SK-N-SH treated with all-trans-retinoic acid at 6 μM for 48 hours (cell line): ENCODE measurements around the gene KIRREL3.

Experiments
- ATAC-seq: fragments of 200-7000 bp; cut with Tn5 transposase; 3 replicates; pipeline ENCODE4 v1.9.1; 2020; ENCODE audit warnings: mild to moderate bottlenecking, moderate library complexity
- ARNTL ChIP-seq: fragments of 450-650 bp; formaldehyde crosslinking; IDR thresholded peaks from 2 replicates; pipeline ENCODE4 v1.5.0; 2020; ENCODE audit warnings: low read depth, mild to moderate bottlenecking, moderate library complexity, borderline replicate concordance
- BACH2 ChIP-seq: fragments of 250-450 bp; sonication (Bioruptor Pico); IDR thresholded peaks from 2 replicates; pipeline ENCODE4 v1.9.0; 2021; ENCODE audit warnings: mild to moderate bottlenecking, borderline replicate concordance
- ESRRG ChIP-seq: fragments of 250-450 bp; sonication (Bioruptor Pico); IDR thresholded peaks from 2 replicates; pipeline ENCODE4 v1.6.1; 2021; ENCODE audit warnings: mild to moderate bottlenecking
- GLIS3 ChIP-seq: fragments of 250-450 bp; sonication (Bioruptor Pico); IDR thresholded peaks from 2 replicates; pipeline ENCODE4 v1.5.0; 2020; ENCODE audit warnings: mild to moderate bottlenecking, moderate library complexity
- ISL1 ChIP-seq: fragments of 250-450 bp; sonication (Bioruptor Pico); IDR thresholded peaks from 2 replicates; pipeline ENCODE4 v2.1.2; 2022; ENCODE audit warnings: mild to moderate bottlenecking, moderate library complexity
- PATZ1 ChIP-seq: fragments of 250-450 bp; sonication (Bioruptor Pico); IDR thresholded peaks from 2 replicates; pipeline ENCODE4 v1.8.0; 2020; ENCODE audit warnings: mild to moderate bottlenecking, moderate library complexity, borderline replicate concordance
- POU6F1 ChIP-seq: fragments of 250-450 bp; sonication (Bioruptor Pico); IDR thresholded peaks from 2 replicates; pipeline ENCODE4 v1.8.0; 2021; ENCODE audit warnings: low read depth, mild to moderate bottlenecking, moderate library complexity, borderline replicate concordance
- PPARA ChIP-seq: fragments of 250-450 bp; sonication (Bioruptor Pico); IDR thresholded peaks from 2 replicates; pipeline ENCODE4 v1.5.0; 2020; ENCODE audit warnings: mild to moderate bottlenecking, borderline replicate concordance
- RARB ChIP-seq: fragments of 250-450 bp; sonication (Bioruptor Pico); IDR thresholded peaks from 2 replicates; pipeline ENCODE4 v1.8.0; 2021; ENCODE audit warnings: mild to moderate bottlenecking, moderate library complexity
- SNAI2 ChIP-seq: fragments of 250-450 bp; sonication (Bioruptor Pico); IDR thresholded peaks from 2 replicates; pipeline ENCODE4 v1.5.0; 2020; ENCODE audit warnings: mild to moderate bottlenecking, moderate library complexity
- TCF4 ChIP-seq: fragments of 250-450 bp; sonication (Bioruptor Pico); IDR thresholded peaks from 2 replicates; pipeline ENCODE4 v1.8.0; 2021; ENCODE audit warnings: mild to moderate bottlenecking, moderate library complexity, borderline replicate concordance
- TOX ChIP-seq: fragments of 250-450 bp; sonication (Bioruptor Pico); IDR thresholded peaks from 2 replicates; pipeline ENCODE4 v1.8.0; 2021; ENCODE audit warnings: mild to moderate bottlenecking, moderate library complexity, borderline replicate concordance
- TSHZ2 ChIP-seq: fragments of 250-450 bp; sonication (Bioruptor Pico); IDR thresholded peaks from 2 replicates; pipeline ENCODE4 v1.5.0; 2020; ENCODE audit warnings: mild to moderate bottlenecking, moderate library complexity
- ZC3H10 ChIP-seq: fragments of 250-450 bp; sonication (Bioruptor Pico); IDR thresholded peaks from 2 replicates; pipeline ENCODE4 v1.5.1; 2021; ENCODE audit warnings: mild to moderate bottlenecking, moderate library complexity
- ZFP3 ChIP-seq: fragments of 250-450 bp; sonication (Bioruptor Pico); IDR thresholded peaks from 2 replicates; pipeline ENCODE4 v1.5.0; 2020; ENCODE audit warnings: mild to moderate bottlenecking, moderate library complexity
- ZFP30 ChIP-seq: fragments of 450-650 bp; formaldehyde crosslinking; IDR thresholded peaks from 2 replicates; pipeline ENCODE4 v1.5.0; 2022; ENCODE audit warnings: mild to moderate bottlenecking, moderate library complexity
- ZNF565 ChIP-seq: fragments of 450-650 bp; formaldehyde crosslinking; conservative IDR thresholded peaks from 2 replicates; pipeline ENCODE4 v1.5.0; 2020; ENCODE audit warnings: low read depth, mild to moderate bottlenecking, moderate library complexity
- ZNF70 ChIP-seq: fragments of 450-650 bp; formaldehyde crosslinking; IDR thresholded peaks from 2 replicates; pipeline ENCODE4 v1.5.0; 2020; ENCODE audit warnings: mild to moderate bottlenecking, moderate library complexity
- TF ChIP-seq, protein P1 (sequence below): fragments of 250-450 bp; sonication (Bioruptor Pico); IDR thresholded peaks from 2 replicates; pipeline ENCODE4 v1.5.1; 2020; ENCODE audit warnings: low read depth, mild to moderate bottlenecking, moderate library complexity
- TF ChIP-seq, protein P2 (sequence below): fragments of 250-450 bp; sonication (Bioruptor Pico); IDR thresholded peaks from 2 replicates; pipeline ENCODE4 v1.5.1; 2021; ENCODE audit warnings: mild to moderate bottlenecking, moderate library complexity

Gene KIRREL3

GRCh38 chr11:126591966-126592489 is 408.5 kb downstream of the KIRREL3 start:
- ATAC-seq, result no peak
- no peak for TF ChIP-seq GLIS3
- TF ChIP-seq, protein P1, sequence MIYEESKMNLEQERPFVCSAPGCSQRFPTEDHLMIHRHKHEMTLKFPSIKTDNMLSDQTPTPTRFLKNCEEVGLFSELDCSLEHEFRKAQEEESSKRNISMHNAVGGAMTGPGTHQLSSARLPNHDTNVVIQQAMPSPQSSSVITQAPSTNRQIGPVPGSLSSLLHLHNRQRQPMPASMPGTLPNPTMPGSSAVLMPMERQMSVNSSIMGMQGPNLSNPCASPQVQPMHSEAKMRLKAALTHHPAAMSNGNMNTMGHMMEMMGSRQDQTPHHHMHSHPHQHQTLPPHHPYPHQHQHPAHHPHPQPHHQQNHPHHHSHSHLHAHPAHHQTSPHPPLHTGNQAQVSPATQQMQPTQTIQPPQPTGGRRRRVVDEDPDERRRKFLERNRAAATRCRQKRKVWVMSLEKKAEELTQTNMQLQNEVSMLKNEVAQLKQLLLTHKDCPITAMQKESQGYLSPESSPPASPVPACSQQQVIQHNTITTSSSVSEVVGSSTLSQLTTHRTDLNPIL (CRISPR knock-in tag), result no peak
- TF ChIP-seq ZNF565 (CRISPR knock-in tag), result no peak
- TF ChIP-seq ESRRG (CRISPR knock-in tag), result no peak
- TF ChIP-seq BACH2 (CRISPR knock-in tag), result no peak
- no peak for TF ChIP-seq ZFP30 (CRISPR knock-in tag)
- no peak for TF ChIP-seq RARB (CRISPR knock-in tag)
- TF ChIP-seq POU6F1, result no peak
- TF ChIP-seq TSHZ2 (CRISPR knock-in tag), result no peak
- no peak for TF ChIP-seq ARNTL (CRISPR knock-in tag)
- no peak for TF ChIP-seq ZFP3 (CRISPR knock-in tag)
- TF ChIP-seq TCF4 (CRISPR knock-in tag), result no peak
- TF ChIP-seq PPARA (CRISPR knock-in tag), result no peak
- TF ChIP-seq, protein P2, sequence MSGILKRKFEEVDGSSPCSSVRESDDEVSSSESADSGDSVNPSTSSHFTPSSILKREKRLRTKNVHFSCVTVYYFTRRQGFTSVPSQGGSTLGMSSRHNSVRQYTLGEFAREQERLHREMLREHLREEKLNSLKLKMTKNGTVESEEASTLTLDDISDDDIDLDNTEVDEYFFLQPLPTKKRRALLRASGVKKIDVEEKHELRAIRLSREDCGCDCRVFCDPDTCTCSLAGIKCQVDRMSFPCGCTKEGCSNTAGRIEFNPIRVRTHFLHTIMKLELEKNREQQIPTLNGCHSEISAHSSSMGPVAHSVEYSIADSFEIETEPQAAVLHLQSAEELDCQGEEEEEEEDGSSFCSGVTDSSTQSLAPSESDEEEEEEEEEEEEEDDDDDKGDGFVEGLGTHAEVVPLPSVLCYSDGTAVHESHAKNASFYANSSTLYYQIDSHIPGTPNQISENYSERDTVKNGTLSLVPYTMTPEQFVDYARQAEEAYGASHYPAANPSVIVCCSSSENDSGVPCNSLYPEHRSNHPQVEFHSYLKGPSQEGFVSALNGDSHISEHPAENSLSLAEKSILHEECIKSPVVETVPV (CRISPR knock-in tag), result no peak
- TF ChIP-seq, all 23 proteins: peak for 0

DNA sequence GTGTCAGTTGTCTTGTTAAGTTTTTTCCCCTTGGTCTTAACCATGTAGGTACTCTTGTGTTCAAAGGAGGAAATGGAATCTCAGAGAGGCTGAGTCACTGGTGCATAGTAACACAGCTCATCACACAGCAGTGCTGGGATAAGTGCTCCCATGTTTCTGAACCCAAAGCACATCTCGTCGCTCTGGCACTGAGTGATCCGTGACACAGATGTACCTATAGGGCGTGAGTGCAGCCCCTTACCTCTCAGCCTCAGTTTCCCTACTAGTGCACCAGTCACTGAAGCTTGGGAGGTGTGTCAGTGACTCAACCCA is 411.1 kb downstream of the KIRREL3 start:
- ATAC-seq, result no peak
- TF ChIP-seq, protein P1 (CRISPR knock-in tag), result no peak
- TF ChIP-seq SNAI2, result no peak
- TF ChIP-seq, protein P2 (CRISPR knock-in tag), result no peak
- TF ChIP-seq, all 23 proteins: peak for 0

GRCh38 chr11:126588630-126589491 is 411.7 kb downstream of the KIRREL3 start:
- no peak for ATAC-seq
- no peak for TF ChIP-seq TOX (CRISPR knock-in tag)
- TF ChIP-seq TCF4 (CRISPR knock-in tag), result no peak
- TF ChIP-seq PPARA (CRISPR knock-in tag), result no peak
- TF ChIP-seq, protein P2 (CRISPR knock-in tag), result no peak
- TF ChIP-seq ARNTL (CRISPR knock-in tag), result no peak
- TF ChIP-seq BACH2 (CRISPR knock-in tag), result no peak
- TF ChIP-seq ZNF565 (CRISPR knock-in tag), result no peak
- no peak for TF ChIP-seq SNAI2
- TF ChIP-seq ZNF70 (CRISPR knock-in tag), result no peak
- no peak for TF ChIP-seq GLIS3
- TF ChIP-seq ISL1 (CRISPR knock-in tag), result no peak
- no peak for TF ChIP-seq ZFP3 (CRISPR knock-in tag)
- TF ChIP-seq ZFP30 (CRISPR knock-in tag), result no peak
- TF ChIP-seq ZC3H10 (CRISPR knock-in tag), result no peak
- no peak for TF ChIP-seq PATZ1
